ENCODE measurements around the gene FHIT.
"Not testable (repeated sequence)": the region's sequence is repeated elsewhere in the genome, so short reads cannot be mapped to it uniquely, and the experiment has no call there.

The FHIT gene

DNA sequence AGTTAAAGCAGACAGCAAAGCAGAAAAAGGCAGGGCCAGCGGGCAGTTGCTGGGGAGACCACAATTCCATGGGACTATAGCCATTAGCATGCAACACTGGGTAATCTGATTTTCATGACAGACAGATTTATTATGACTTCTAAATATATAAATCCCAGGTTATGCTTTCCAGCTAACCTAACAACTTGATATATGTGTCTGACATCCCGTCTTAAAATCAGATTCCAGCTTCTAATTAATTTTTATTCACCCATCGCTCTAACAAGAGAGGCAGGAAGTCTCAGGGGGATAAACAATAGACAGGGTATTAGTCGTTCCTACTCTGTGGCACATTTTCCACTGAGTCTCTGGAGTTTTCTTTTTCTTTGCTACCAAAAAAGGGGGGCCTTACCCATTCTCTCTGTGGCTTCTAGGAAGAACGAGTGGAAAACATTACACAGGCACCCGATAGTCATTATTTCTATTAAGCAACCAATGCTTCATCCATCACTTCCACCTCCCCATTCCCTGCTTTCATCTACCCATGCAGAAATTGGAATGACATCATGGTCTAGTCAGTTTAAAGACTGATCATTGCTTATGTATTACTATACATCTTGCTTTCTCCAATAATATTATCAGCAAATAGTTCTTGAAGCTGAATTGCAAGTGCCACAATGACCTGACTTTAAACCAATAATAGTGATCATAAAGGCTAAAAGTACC lies 173.1 kb downstream of the FHIT start:
- TF ChIP-seq CTCF (IDR thresholded peaks at IDR 0.05; ENCODE audit: control insufficient read depth, insufficient read depth, low read depth, low read length, missing control alignments): no peak
- no peak for DNase-seq (ENCODE audit: low read depth)
- no peak overlapping the region for H3K4me3 ChIP-seq (ENCODE audit: control insufficient read depth, low read depth, low read length)

- no peak for DNase-seq (ENCODE audit: low read depth)
- no peak for TF ChIP-seq CTCF (IDR thresholded peaks at IDR 0.05; ENCODE audit: control insufficient read depth, insufficient read depth, low read depth, low read length, missing control alignments)
- H3K4me3 ChIP-seq (ENCODE audit: control insufficient read depth, low read depth, low read length): no peak overlapping the region
These were observed 173.7 kb downstream of the FHIT start for GRCh38 chr3:61077551-61077950.

DNA sequence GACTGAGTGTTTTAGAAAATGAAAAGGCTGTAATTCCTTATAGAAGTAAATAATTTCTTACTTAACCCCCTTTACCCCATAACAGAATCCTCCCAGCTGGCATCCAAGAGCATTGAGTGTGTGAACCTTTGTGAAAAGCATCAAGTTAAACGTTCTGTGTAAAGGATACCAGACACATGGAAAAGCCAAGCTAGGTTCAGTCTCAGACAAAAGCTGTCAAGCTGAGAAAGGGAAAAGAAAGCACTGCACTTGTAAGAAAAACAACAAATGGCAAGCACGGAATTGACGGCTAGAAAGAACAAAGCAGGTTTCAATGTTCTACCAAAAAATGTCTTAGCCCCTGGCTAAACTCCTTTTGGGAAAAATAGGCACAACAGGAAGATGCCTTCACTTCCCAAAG lies 176.5 kb downstream of the FHIT start:
- no peak for DNase-seq (ENCODE audit: low read depth)
- no peak for TF ChIP-seq CTCF (IDR thresholded peaks at IDR 0.05; ENCODE audit: control insufficient read depth, insufficient read depth, low read depth, low read length, missing control alignments)
- H3K4me3 ChIP-seq (ENCODE audit: control insufficient read depth, low read depth, low read length): no peak overlapping the region

- no peak for TF ChIP-seq CTCF (IDR thresholded peaks at IDR 0.05; ENCODE audit: control insufficient read depth, insufficient read depth, low read depth, low read length, missing control alignments)
- no peak overlapping the region for H3K4me3 ChIP-seq (ENCODE audit: control insufficient read depth, low read depth, low read length)
- no peak for DNase-seq (ENCODE audit: low read depth)
These were observed 177.6 kb downstream of the FHIT start for GRCh38 chr3:61073566-61074165.

DNA sequence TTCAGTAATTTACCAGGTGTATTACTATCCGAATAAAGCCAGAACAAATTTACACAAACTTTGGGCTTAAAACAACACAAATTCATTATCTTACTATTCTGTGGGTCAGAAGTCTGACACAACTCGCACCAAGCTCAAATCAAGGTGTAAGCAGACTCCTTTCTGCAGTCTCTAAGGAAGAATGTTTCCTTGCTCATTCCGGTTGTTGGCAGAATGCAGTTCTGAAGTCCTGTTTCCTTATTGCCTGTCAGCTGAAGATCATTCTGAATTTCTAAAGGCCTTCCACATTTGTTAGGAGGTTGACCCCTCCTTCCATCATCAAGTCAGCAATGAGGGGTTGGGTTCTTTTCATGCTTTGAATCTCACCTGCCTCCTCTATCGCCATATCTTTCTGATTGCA lies 183.2 kb downstream of the FHIT start:
- no peak for TF ChIP-seq CTCF (IDR thresholded peaks at IDR 0.05; ENCODE audit: control insufficient read depth, insufficient read depth, low read depth, low read length, missing control alignments)
- no peak for DNase-seq (ENCODE audit: low read depth)

GRCh38 chr3:61066800-61067199 lies 184.5 kb downstream of the FHIT start:
- TF ChIP-seq CTCF (IDR thresholded peaks at IDR 0.05; ENCODE audit: control insufficient read depth, insufficient read depth, low read depth, low read length, missing control alignments): no peak
- H3K4me3 ChIP-seq (ENCODE audit: control insufficient read depth, low read depth, low read length): no peak overlapping the region
- no peak for DNase-seq (ENCODE audit: low read depth)

More for the DNA sequence above, 183.2 kb downstream of the FHIT start:
- H3K4me3 ChIP-seq (ENCODE audit: control insufficient read depth, low read depth, low read length): no peak overlapping the region

GRCh38 chr3:61066222-61066621 lies 185.0 kb downstream of the FHIT start:
- H3K4me3 ChIP-seq (ENCODE audit: control insufficient read depth, low read depth, low read length); DNase-seq (ENCODE audit: low read depth): not testable (repeated sequence)

Measured in AG09309 (cell line).